Lower lobe of right lung (tissue), 2 donors: ENCODE results near the gene DQX1. TPM values are rescaled to one million over a fixed set of nuclear protein-coding genes. Genes with fewer than 3 reads are reported as not detected.

Experiments used
- ATAC-seq, 2 donors: fragments of 200-7000 bp; cut with Tn5 transposase; one replicate each; pipeline ENCODE4 v1.9.1; 2020 to 2022; ENCODE audit warnings: mild to moderate bottlenecking in 2 of 2, moderate library complexity in 2 of 2
- DNase-seq: peaks from one replicate; pipeline ENCODE4 v3.0.0-alpha.2; 2020
- H3K27ac ChIP-seq: fragments of 200-600 bp; one replicate; pipeline ENCODE4 v1.8.0; 2022
- H3K27me3 ChIP-seq: fragments of 200-600 bp; one replicate; pipeline ENCODE4 v1.8.0; 2022; ENCODE audit warnings: low read depth
- H3K36me3 ChIP-seq: fragments of 200-600 bp; one replicate; pipeline ENCODE4 v1.8.0; 2022; ENCODE audit warnings: mild to moderate bottlenecking
- H3K4me1 ChIP-seq: fragments of 200-600 bp; one replicate; pipeline ENCODE4 v1.8.0; 2022
- H3K4me3 ChIP-seq: fragments of 200-600 bp; one replicate; pipeline ENCODE4 v1.8.0; 2022; ENCODE audit warnings: mild to moderate bottlenecking
- H3K9me3 ChIP-seq: fragments of 200-600 bp; one replicate; pipeline ENCODE4 v1.8.0; 2022
- intact Hi-C: fragments of 100-400 bp; cut with DNase I; formaldehyde crosslinking; loops from one replicate; pipeline ENCODE4 v1.11.0; 2022
- total RNA-seq: library from RNA; stranded (reverse); fragmentation: NEBNext Ultra II Directional; extraction: Animal tissue kit (Norgen Biotek cat#: 25700); gene quantifications from one replicate; pipeline ENCODE4 v1.2.1, GENCODE V29; 2021
- TF ChIP-seq, protein P1 (sequence below): fragments of 200-600 bp; IDR thresholded peaks from one replicate; pipeline ENCODE4 v1.8.0; 2022; ENCODE audit warnings: antibody characterized with exemption, mild to moderate bottlenecking
- donor health status: DM: no; HTN: yes; CAD: no; lungs with severe emphysema.

Gene DQX1
- total RNA-seq, 1 donor from 2014 or later = 0.44 TPM

- peak overlapping the region; percentile 77 for H3K4me3 ChIP-seq
- no peaks in the 10 kb centered on the region for H3K9me3 ChIP-seq
- H3K4me1 ChIP-seq = peaks cover 54% of the 10 kb centered on the region
- H3K27ac ChIP-seq = no peak overlapping the region
- TF ChIP-seq, protein P1, sequence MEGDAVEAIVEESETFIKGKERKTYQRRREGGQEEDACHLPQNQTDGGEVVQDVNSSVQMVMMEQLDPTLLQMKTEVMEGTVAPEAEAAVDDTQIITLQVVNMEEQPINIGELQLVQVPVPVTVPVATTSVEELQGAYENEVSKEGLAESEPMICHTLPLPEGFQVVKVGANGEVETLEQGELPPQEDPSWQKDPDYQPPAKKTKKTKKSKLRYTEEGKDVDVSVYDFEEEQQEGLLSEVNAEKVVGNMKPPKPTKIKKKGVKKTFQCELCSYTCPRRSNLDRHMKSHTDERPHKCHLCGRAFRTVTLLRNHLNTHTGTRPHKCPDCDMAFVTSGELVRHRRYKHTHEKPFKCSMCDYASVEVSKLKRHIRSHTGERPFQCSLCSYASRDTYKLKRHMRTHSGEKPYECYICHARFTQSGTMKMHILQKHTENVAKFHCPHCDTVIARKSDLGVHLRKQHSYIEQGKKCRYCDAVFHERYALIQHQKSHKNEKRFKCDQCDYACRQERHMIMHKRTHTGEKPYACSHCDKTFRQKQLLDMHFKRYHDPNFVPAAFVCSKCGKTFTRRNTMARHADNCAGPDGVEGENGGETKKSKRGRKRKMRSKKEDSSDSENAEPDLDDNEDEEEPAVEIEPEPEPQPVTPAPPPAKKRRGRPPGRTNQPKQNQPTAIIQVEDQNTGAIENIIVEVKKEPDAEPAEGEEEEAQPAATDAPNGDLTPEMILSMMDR = no peak
- intact Hi-C loops = no loop called here
- peaks cover 16% of the 10 kb centered on the region for H3K36me3 ChIP-seq
- peaks cover 21% of the 10 kb centered on the region for H3K27me3 ChIP-seq
- DNase-seq (no peak), ATAC-seq (no peak)
Observed at GRCh38 chr2:74505448-74506246, 20.4 kb downstream of the DQX1 start.

DNA sequence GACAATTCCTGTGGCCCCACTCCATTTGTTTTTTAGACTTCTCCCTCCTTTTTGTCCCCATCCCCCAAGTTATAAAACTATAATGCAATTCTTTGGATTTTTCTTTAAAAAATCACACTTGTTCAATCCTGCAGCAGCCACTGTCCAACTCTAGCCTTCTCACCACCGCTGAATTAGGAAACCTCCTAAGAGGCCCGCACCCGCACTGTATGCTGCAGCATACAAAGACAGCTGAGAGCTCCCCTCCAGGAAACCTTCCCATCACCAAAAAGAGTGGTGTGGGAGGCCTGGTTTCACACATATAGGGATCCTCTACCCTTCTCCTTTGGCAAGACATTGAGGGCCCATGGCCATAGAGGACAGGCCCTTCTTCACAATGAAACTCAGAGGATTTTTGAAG lies 21.4 kb downstream of the DQX1 start:
- Histone ChIP-seq H3K9me3 (no peaks in the 10 kb centered on the region), H3K36me3 (peaks cover 16% of the 10 kb centered on the region), H3K4me3 (no peak overlapping the region), H3K4me1 (peaks cover 57% of the 10 kb centered on the region), H3K27me3 (peaks cover 22% of the 10 kb centered on the region), H3K27ac (no peak overlapping the region)
- ATAC-seq = no peak
- intact Hi-C loops = no loop called here
- TF ChIP-seq, protein P1 = no peak
- no peak for DNase-seq

- intact Hi-C loops = no loop called here
- Histone ChIP-seq H3K9me3 (no peaks in the 10 kb centered on the region), H3K27me3 (peaks cover 29% of the 10 kb centered on the region), H3K27ac (peak overlapping the region; percentile 85), H3K4me1 (peaks cover 65% of the 10 kb centered on the region), H3K36me3 (peaks cover 16% of the 10 kb centered on the region), H3K4me3 (peak overlapping the region; percentile 68)
- ATAC-seq = no peak
- TF ChIP-seq, protein P1 = no peak
- DNase-seq = no peak
Observed at GRCh38 chr2:74503506-74504475, 22.2 kb downstream of the DQX1 start.

DNA sequence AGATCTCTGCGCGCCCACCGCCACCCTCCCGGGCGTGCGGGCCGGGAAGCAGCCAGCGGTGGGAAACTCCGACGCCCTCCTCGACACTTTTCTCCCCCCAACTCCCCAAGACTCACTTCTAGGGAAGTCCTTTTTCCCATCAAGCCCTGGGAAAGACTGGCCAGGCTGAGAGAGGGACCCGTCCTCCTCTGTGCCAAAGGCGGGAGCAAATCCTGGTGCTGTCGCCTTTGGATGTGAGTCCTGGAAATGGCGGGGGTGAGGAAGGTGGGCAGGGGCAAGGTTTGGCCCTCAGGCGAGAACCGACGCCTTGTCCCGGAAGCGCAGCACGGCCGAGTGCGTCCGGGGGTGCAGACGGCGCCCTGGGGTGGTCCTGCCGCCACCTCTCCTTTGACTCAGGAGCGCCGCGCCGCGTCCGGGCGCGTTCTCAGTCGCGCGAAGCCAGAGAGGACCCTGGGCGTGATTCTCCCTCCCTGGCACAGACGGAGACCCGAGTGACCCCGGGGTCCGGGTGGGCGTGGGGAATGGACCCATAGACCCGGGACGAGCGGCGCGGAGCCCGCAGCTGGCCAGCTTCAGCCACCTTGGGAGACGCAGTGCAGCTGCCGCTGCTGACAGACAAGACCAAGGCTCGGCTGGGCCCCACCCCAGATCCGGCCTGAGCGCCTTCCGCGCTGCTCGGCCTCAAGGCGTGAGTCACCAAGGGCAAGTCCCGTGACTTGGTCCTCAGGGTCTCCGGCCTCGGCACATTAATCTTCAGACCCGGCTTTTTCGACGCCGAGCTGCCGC lies 23.1 kb downstream of the DQX1 start:
- H3K27me3 ChIP-seq = peaks cover 38% of the 10 kb centered on the region
- peak overlapping the region; percentile 68 for H3K4me3 ChIP-seq
- peaks cover 16% of the 10 kb centered on the region for H3K36me3 ChIP-seq
- H3K27ac ChIP-seq = peak overlapping the region; percentile 85
- intact Hi-C loops = no loop called here
- ATAC-seq = peak; percentile 66 to 70
- DNase-seq = peak; percentile 87
- H3K9me3 ChIP-seq = no peaks in the 10 kb centered on the region
- peaks cover 68% of the 10 kb centered on the region for H3K4me1 ChIP-seq
- TF ChIP-seq, protein P1 = peak; percentile 24
